ENCODE results near the gene ACOD1.

ACOD1 gene

DNA sequence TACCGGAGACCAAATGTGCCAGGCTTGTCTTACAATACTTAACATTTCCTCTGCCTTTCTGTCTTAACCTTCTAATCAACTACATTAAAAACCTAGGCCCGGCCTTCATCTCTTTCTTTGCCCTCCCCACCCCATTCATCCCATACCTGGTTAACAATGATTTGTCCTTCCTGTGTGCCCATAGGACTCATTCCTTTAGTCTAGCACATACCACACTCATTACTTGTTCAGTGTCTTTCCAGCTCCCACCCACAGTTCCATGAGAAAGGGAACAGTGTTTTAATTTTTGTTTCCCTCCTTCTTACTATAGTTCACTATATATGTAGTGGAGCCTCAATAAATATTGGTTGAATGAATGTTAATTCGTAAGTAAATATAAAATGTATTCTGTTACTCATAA lies 46.0 kb downstream of the ACOD1 start:
- DNase-seq (ENCODE audit: low read depth) = no peak
- TF ChIP-seq, protein P1, sequence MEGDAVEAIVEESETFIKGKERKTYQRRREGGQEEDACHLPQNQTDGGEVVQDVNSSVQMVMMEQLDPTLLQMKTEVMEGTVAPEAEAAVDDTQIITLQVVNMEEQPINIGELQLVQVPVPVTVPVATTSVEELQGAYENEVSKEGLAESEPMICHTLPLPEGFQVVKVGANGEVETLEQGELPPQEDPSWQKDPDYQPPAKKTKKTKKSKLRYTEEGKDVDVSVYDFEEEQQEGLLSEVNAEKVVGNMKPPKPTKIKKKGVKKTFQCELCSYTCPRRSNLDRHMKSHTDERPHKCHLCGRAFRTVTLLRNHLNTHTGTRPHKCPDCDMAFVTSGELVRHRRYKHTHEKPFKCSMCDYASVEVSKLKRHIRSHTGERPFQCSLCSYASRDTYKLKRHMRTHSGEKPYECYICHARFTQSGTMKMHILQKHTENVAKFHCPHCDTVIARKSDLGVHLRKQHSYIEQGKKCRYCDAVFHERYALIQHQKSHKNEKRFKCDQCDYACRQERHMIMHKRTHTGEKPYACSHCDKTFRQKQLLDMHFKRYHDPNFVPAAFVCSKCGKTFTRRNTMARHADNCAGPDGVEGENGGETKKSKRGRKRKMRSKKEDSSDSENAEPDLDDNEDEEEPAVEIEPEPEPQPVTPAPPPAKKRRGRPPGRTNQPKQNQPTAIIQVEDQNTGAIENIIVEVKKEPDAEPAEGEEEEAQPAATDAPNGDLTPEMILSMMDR (IDR thresholded peaks at IDR 0.05; ENCODE audit: low read length, missing control alignments) = no peak
- no peak overlapping the region for H3K4me3 ChIP-seq (replicated peaks; ENCODE audit: low read depth, low read length)

DNA sequence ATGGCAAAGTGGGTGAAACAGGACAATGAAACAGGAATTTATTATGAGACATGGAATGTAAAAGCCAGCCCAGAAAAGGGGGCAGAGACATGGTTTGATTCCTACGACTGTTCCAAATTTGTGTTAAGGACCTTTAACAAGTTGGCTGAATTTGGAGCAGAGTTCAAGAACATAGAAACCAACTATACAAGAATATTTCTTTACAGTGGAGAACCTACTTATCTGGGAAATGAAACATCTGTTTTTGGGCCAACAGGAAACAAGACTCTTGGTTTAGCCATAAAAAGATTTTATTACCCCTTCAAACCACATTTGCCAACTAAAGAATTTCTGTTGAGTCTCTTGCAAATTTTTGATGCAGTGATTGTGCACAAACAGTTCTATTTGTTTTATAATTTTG lies 52.2 kb downstream of the ACOD1 start:
- DNase-seq (ENCODE audit: low read depth) = peak; percentile 46
- TF ChIP-seq, protein P1 (IDR thresholded peaks at IDR 0.05; ENCODE audit: low read length, missing control alignments) = no peak
- H3K4me3 ChIP-seq (replicated peaks; ENCODE audit: low read depth, low read length) = no peak overlapping the region

DNA sequence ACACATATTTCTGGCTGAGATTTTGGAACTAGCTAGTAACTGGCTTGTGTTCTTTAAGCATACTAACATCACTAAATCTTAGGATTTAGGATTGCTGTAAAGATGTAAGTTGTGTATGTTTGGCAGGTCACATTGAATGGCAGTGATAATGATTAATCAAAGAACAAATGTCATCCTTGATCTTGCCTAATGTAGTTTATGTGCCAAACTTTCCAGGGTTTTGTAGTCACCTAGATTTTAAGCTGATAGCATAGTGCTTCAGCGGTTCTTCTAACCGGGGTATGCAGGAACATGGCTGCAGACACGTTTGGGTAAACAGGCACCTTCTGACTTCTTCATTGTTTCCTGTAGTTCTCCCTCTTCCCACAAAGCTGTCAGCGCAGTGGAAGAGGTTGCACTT lies 53.2 kb downstream of the ACOD1 start:
- H3K4me3 ChIP-seq (replicated peaks; ENCODE audit: low read depth, low read length) = no peak overlapping the region
- no peak for DNase-seq (ENCODE audit: low read depth)
- TF ChIP-seq, protein P1 (IDR thresholded peaks at IDR 0.05; ENCODE audit: low read length, missing control alignments) = no peak

DNA sequence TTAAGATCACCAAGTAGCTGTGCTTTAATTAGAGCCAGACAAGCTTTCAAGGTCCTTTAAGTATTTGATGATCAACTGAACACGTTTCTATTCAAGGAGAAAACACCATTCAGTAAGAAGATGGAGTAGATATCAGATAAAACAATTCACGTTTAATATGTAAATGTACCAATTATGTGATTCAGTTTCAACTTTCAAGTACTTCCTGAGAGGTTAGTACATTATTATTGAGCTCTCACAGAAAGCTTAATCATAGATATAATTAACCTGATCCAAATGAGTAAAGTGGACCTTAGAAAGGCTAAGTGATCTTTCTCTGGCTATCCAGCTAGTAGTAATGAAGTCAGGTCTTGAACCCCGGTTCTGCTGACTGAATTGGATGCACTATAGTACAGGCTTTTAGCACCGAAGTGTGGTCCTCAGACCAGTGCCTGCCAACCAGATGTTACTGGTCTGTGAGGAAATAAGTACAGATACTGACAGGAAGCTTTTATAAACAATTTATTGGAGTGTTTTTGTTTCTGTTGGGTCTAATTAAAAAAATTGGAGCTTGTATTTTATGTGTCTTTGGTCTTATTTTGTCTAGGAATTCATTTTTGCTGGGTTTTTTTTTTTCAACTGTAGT lies 53.8 kb downstream of the ACOD1 start:
- no peak for DNase-seq (ENCODE audit: low read depth)
- H3K4me3 ChIP-seq (replicated peaks; ENCODE audit: low read depth, low read length) = no peak overlapping the region
- TF ChIP-seq, protein P1 (IDR thresholded peaks at IDR 0.05; ENCODE audit: low read length, missing control alignments) = no peak

DNA sequence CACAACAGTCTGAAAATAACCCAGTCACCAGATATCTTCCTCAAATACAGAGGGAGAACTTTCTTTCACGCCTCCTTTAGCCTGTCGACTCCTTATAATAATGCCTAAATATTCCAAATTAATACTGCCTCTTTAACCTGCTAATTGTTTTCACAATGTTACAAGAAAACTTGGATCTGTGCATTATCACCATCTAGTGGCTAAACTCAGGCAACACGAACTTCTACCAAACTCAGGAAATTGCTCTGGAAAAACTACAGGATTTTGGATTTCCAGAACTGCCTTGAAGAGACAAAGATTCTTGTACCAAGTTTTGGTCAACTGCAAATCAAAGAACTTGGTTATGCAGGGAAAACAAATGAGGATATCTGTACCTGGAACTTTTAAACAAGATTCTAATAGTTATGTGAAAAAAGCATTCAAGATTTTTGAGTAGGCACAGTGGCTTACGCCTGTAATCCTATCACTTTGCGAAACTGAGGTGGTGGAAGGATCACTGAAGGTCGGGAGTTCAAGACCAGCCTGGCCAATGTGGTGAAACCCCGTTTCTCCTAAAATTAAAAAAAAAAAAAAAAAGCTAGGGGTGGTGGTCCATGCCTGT lies 54.4 kb downstream of the ACOD1 start:
- peak; percentile 65 for DNase-seq (ENCODE audit: low read depth)
- H3K4me3 ChIP-seq (replicated peaks; ENCODE audit: low read depth, low read length) = no peak overlapping the region
- TF ChIP-seq, protein P1 (IDR thresholded peaks at IDR 0.05; ENCODE audit: low read length, missing control alignments) = peak; percentile 85
